HepG2 (cell line): ENCODE data around the gene PRPF4. TPM values are rescaled to one million over a fixed set of nuclear protein-coding genes. Genes with fewer than 3 reads are reported as not detected.

Experiments used
- CREB1 ChIP-seq, 2 experiments: fragments of 450-650 bp in 1 of 2; IDR thresholded peaks; 2 replicates each; pipeline ENCODE4 v1.6.1; 2016 to 2017; ENCODE audit warnings: control low read depth in 1 of 2, mild to moderate bottlenecking in 1 of 2, missing compliant biosample characterization in 1 of 2, missing genetic modification characterization in 1 of 2
- CTCF ChIP-seq: sonication (generic); formaldehyde crosslinking; IDR thresholded peaks from 2 replicates; pipeline ENCODE4 v1.5.0; 2020; ENCODE audit warnings: mild to moderate bottlenecking, missing genetic modification reagents, moderate library complexity
- ELF3 ChIP-seq: IDR thresholded peaks from 2 replicates; pipeline ENCODE4 v1.6.1; 2016; ENCODE audit warnings: missing genetic modification reagents, missing compliant biosample characterization
- EZH2 ChIP-seq: conservative IDR thresholded peaks from 2 replicates; pipeline ENCODE4 v1.6.1; 2012; ENCODE audit warnings: mild to moderate bottlenecking, low read depth, low read length, moderate library complexity
- HMGXB4 ChIP-seq, 2 experiments: sonication (generic) in 1 of 2; formaldehyde crosslinking in 1 of 2; IDR thresholded peaks; 2 replicates each; pipeline versions ENCODE4 v1.4.0 to v1.6.1; 2018 to 2020; ENCODE audit warnings: missing genetic modification reagents in 2 of 2, borderline replicate concordance in 1 of 2, low read depth in 1 of 2, mild to moderate bottlenecking in 1 of 2, missing biosample characterization in 1 of 2
- KDM5A ChIP-seq: fragments of 200-600 bp; sonication (generic); IDR thresholded peaks from 2 replicates; pipeline ENCODE4 v1.7.0; 2018; ENCODE audit warnings: antibody characterized with exemption, mild to moderate bottlenecking, low read length, borderline replicate concordance
- KLF16 ChIP-seq, 2 experiments: sonication (generic) in 1 of 2; formaldehyde crosslinking in 1 of 2; IDR thresholded peaks; 2 replicates each; pipeline versions ENCODE4 v1.6.1 to v1.8.0; 2016 to 2023; ENCODE audit warnings: missing genetic modification reagents in 2 of 2, missing compliant biosample characterization in 1 of 2
- LBX2 ChIP-seq: sonication (generic); formaldehyde crosslinking; IDR thresholded peaks from 2 replicates; pipeline ENCODE4 v1.5.0; 2020; ENCODE audit warnings: missing genetic modification reagents, mild to moderate bottlenecking, borderline replicate concordance
- MEF2D ChIP-seq: sonication (generic); formaldehyde crosslinking; IDR thresholded peaks from 2 replicates; pipeline ENCODE4 v1.5.1; 2020; ENCODE audit warnings: mild to moderate bottlenecking, missing genetic modification reagents
- NR2C2 ChIP-seq: sonication (generic); formaldehyde crosslinking; IDR thresholded peaks from 2 replicates; pipeline ENCODE4 v1.4.0; 2020; ENCODE audit warnings: missing genetic modification reagents, mild to moderate bottlenecking, moderate library complexity, borderline replicate concordance
- PPARG ChIP-seq: conservative IDR thresholded peaks from 2 replicates; pipeline ENCODE4 v1.6.1; 2016; ENCODE audit warnings: missing biosample characterization, missing genetic modification reagents
- PTBP1 ChIP-seq: fragments of 200-400 bp; formaldehyde crosslinking; IDR thresholded peaks from 2 replicates; pipeline ENCODE4 v1.6.1; 2018; ENCODE audit warnings: low read length, low read depth; ENCODE audit not compliant: poor library complexity, severe bottlenecking
- RAD21 ChIP-seq: fragments of 450-650 bp; formaldehyde crosslinking; IDR thresholded peaks from 2 replicates; pipeline ENCODE4 v1.5.0; 2020; ENCODE audit warnings: mild to moderate bottlenecking
- RCOR2 ChIP-seq: IDR thresholded peaks from 2 replicates; pipeline ENCODE4 v1.6.1; 2016; ENCODE audit warnings: missing biosample characterization, missing genetic modification reagents
- SMYD3 ChIP-seq: sonication (generic); formaldehyde crosslinking; IDR thresholded peaks from 2 replicates; pipeline ENCODE4 v1.8.1; 2023; ENCODE audit warnings: mild to moderate bottlenecking, missing genetic modification reagents
- STAG1 ChIP-seq: sonication (generic); formaldehyde crosslinking; IDR thresholded peaks from 2 replicates; pipeline ENCODE4 v1.4.0; 2020; ENCODE audit warnings: missing genetic modification reagents
- ZHX1 ChIP-seq: sonication (generic); formaldehyde crosslinking; IDR thresholded peaks from 2 replicates; pipeline ENCODE4 v1.8.1; 2022; ENCODE audit warnings: low read depth, mild to moderate bottlenecking, missing genetic modification reagents
- ZMAT3 ChIP-seq: sonication (generic); formaldehyde crosslinking; conservative IDR thresholded peaks from 2 replicates; pipeline ENCODE4 v1.7.0; 2021; ENCODE audit warnings: missing genetic modification reagents
- ZNF44 ChIP-seq: sonication (generic); formaldehyde crosslinking; IDR thresholded peaks from 2 replicates; pipeline ENCODE4 v1.5.1; 2020; ENCODE audit warnings: mild to moderate bottlenecking, missing genetic modification reagents
- ZNF552 ChIP-seq: sonication (generic); formaldehyde crosslinking; IDR thresholded peaks from 2 replicates; pipeline ENCODE4 v1.9.0; 2022; ENCODE audit warnings: missing genetic modification reagents, mild to moderate bottlenecking, borderline replicate concordance
- ZNF879 ChIP-seq: sonication (generic); formaldehyde crosslinking; IDR thresholded peaks from 2 replicates; pipeline ENCODE4 v1.8.1; 2023; ENCODE audit warnings: missing genetic modification reagents
- polyA plus RNA-seq, 8 experiments: library from polyadenylated mRNA; depleted of rRNA in 3 of 8; stranded (reverse) in 7 of 8; unstranded in 1 of 8; fragments of >200 nt; fragmentation: Illumina TruSeq in 4 of 8; extraction: Trizol in 4 of 8; gene quantifications; 2 replicates each; pipeline versions ENCODE4 v1.2.1 to v1.2.3, GENCODE V29; 2011 to 2016; ENCODE audit warnings: low read depth in 4 of 8, missing spikeins in 1 of 8, mixed read lengths in 1 of 8; ENCODE audit not compliant: insufficient read depth in 1 of 8
- total RNA-seq, 5 experiments: library from RNA; depleted of rRNA; stranded (reverse); fragments of >200 nt; fragmentation: Illumina TruSeq; extraction: Trizol; gene quantifications; 2 replicates each; pipeline ENCODE4 v1.2.3, GENCODE V29; 2016; ENCODE audit warnings: low read depth in 1 of 5

Gene PRPF4
- total and polyA plus RNA-seq, 2 of the 13 experiments (the other 11 are each of a cell fraction or from before 2014, with no cell fraction given): 10.3 to 49.0 TPM

- TF ChIP-seq CTCF (peak; percentile 70), RCOR2 (CRISPR knock-in tag) (0 out of 2 replicates have a peak, but pooled peaks have one; percentile 26), ELF3 (peak; percentile 34; the same call in 1 of the 2 replicates), ZNF552 (CRISPR knock-in tag) (no peak), CREB1 (IDR thresholded peaks at IDR 0.05) (no peak), CREB1 (CRISPR knock-in tag; IDR thresholded peaks at IDR 0.05) (no peak), NR2C2 (peak; percentile 77), KLF16 (CRISPR knock-in tag; IDR thresholded peaks at IDR 0.05) (peak in 1 of 2 experiments; percentile 36; a peak in 1 of 4 replicates), ZNF879 (CRISPR knock-in tag) (peak; percentile 31; the same call in 1 of the 2 replicates), RAD21 (peak; percentile 38; the same call in 1 of the 2 replicates), PPARG (CRISPR knock-in tag) (peak; percentile 70), SMYD3 (CRISPR knock-in tag) (no peak), KDM5A (peak; percentile 62; the same call in 1 of the 2 replicates), LBX2 (no peak), HMGXB4 (CRISPR knock-in tag; IDR thresholded peaks at IDR 0.05; ENCODE audit: borderline replicate concordance in 1 of 2, low read depth in 1 of 2) (peak in 1 of 2 experiments; percentile 24; a peak in 1 of 4 replicates), ZHX1 (CRISPR knock-in tag) (no peak), STAG1 (CRISPR knock-in tag) (peak; percentile 65), EZH2 (no peak), ZMAT3 (CRISPR knock-in tag) (peak; percentile 54; the same call in 1 of the 2 replicates), ZNF44 (no peak), PTBP1 (no peak), MEF2D (CRISPR knock-in tag) (no peak)
Observed at GRCh38 chr9:113274474-113275156, 843 bp upstream of the PRPF4 start (continued).
